ENCODE data around the gene FNIP2.
"Not testable (repeated sequence)": the region's sequence is repeated elsewhere in the genome, so short reads cannot be mapped to it uniquely, and the experiment has no call there.

DNA sequence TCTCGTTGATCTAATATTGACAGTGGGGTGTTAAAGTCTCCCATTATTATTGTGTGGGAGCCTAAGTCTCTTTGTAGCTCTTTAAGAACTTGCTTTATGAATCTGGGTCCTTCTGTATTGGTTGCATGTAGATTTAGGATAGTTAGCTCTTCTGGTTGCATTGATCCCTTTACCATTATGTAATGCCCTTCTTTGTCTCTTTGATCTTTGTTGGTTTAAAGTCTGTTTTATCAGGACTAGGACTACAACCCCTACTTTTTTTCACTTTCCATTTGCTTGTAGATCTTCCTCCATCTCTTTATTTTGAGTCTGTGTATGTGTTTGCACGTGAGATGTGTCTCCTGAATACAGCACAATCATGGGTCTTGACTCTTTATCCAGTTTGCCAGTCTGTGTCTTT is 131.6 kb downstream of the FNIP2 start:
- TF ChIP-seq, protein P1, sequence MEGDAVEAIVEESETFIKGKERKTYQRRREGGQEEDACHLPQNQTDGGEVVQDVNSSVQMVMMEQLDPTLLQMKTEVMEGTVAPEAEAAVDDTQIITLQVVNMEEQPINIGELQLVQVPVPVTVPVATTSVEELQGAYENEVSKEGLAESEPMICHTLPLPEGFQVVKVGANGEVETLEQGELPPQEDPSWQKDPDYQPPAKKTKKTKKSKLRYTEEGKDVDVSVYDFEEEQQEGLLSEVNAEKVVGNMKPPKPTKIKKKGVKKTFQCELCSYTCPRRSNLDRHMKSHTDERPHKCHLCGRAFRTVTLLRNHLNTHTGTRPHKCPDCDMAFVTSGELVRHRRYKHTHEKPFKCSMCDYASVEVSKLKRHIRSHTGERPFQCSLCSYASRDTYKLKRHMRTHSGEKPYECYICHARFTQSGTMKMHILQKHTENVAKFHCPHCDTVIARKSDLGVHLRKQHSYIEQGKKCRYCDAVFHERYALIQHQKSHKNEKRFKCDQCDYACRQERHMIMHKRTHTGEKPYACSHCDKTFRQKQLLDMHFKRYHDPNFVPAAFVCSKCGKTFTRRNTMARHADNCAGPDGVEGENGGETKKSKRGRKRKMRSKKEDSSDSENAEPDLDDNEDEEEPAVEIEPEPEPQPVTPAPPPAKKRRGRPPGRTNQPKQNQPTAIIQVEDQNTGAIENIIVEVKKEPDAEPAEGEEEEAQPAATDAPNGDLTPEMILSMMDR (IDR thresholded peaks at IDR 0.05; ENCODE audit: low read depth, low read length, missing input control): not testable (repeated sequence)
- TF ChIP-seq RAD21 (IDR thresholded peaks at IDR 0.05); GABPA (IDR thresholded peaks at IDR 0.05 in 1 of 2, conservative IDR thresholded peaks at IDR 0.05 in 1 of 2); YY1 (IDR thresholded peaks at IDR 0.05): not testable (repeated sequence)
- TF ChIP-seq, protein P2, sequence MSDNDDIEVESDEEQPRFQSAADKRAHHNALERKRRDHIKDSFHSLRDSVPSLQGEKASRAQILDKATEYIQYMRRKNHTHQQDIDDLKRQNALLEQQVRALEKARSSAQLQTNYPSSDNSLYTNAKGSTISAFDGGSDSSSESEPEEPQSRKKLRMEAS (IDR thresholded peaks at IDR 0.05): not testable (repeated sequence)
- TF ChIP-seq, protein P3, sequence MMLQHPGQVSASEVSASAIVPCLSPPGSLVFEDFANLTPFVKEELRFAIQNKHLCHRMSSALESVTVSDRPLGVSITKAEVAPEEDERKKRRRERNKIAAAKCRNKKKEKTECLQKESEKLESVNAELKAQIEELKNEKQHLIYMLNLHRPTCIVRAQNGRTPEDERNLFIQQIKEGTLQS (IDR thresholded peaks at IDR 0.05): not testable (repeated sequence)
- TF ChIP-seq, protein P4, sequence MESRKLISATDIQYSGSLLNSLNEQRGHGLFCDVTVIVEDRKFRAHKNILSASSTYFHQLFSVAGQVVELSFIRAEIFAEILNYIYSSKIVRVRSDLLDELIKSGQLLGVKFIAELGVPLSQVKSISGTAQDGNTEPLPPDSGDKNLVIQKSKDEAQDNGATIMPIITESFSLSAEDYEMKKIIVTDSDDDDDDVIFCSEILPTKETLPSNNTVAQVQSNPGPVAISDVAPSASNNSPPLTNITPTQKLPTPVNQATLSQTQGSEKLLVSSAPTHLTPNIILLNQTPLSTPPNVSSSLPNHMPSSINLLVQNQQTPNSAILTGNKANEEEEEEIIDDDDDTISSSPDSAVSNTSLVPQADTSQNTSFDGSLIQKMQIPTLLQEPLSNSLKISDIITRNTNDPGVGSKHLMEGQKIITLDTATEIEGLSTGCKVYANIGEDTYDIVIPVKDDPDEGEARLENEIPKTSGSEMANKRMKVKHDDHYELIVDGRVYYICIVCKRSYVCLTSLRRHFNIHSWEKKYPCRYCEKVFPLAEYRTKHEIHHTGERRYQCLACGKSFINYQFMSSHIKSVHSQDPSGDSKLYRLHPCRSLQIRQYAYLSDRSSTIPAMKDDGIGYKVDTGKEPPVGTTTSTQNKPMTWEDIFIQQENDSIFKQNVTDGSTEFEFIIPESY (IDR thresholded peaks at IDR 0.05): not testable (repeated sequence)

Measured in liver (tissue), 3 donors.